GM19324 (cell line): ENCODE data around the gene CNTD1.

Source experiments
- ATAC-seq: cut with Tn5 transposase; IDR thresholded peaks from one replicate; pipeline ENCODE4 v1.9.1; 2021; ENCODE audit warnings: mild to moderate bottlenecking, moderate library complexity; ENCODE audit not compliant: unreplicated experiment, low FRiP score

CNTD1 gene

DNA sequence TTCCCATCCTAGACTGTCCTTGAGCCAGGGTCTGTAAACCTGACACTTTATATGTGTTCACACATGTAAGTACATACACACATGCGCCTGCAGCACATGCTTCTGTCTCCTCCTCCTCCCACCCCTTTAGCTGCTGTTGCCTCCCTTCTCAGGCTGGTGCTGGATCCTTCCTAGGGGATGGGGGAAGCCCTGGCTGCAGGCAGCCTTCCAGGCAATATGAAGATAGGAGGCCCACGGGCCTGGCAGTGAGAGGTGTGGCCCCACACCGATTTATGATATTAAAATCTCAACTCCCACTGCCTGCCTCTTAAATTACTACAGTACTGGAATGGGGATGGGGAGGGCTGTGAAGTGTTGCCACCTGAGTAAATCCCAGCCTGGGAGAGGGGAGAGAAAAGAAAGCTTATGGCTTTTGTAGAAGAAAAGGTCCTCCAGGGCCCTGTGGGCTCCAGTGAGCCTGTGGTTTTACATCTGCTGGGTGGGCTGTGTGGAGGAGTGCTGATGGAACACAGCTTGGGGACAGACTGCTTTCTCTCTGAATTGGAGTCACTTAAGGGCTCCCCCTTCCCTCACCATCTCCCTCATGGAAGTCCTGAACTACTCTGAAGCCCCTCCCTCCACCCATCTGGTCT, 19.2 kb upstream of the CNTD1 start:
- ATAC-seq: no peak

GRCh38 chr17:42779936-42780850, 18.5 kb upstream of the CNTD1 start, which contains the start of gene WNK4:
Gene WNK4 (plus strand): TSS chr17:42780610. CDS start chr17:42780699, 89 bp downstream.
- no peak for ATAC-seq

DNA sequence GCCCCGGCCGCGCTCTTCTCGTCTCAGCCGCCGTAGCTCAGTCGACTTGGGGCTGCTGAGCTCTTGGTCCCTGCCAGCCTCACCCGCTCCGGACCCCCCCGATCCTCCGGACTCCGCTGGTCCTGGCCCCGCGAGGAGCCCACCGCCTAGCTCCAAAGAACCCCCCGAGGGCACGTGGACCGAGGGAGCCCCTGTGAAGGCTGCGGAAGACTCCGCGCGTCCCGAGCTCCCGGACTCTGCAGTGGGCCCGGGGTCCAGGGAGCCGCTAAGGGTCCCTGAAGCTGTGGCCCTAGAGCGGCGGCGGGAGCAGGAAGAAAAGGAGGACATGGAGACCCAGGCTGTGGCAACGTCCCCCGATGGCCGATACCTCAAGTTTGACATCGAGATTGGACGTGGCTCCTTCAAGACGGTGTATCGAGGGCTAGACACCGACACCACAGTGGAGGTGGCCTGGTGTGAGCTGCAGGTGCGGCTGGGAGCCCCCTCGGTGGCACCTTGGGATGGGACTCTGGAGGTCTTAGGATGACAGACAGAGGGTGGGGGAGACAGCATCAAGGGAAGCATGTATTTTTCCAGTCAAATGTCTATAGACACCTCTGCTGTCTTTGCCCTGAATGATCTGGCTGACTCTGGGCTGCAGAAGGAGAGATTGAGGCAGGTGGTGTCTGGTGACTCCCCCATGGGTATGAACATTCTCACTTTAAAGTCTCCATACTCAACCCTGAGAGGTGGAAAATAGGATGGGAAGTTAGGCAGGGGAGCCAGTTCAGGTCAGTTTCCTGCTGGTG, 17.6 kb upstream of the CNTD1 start:
- ATAC-seq: no peak

DNA sequence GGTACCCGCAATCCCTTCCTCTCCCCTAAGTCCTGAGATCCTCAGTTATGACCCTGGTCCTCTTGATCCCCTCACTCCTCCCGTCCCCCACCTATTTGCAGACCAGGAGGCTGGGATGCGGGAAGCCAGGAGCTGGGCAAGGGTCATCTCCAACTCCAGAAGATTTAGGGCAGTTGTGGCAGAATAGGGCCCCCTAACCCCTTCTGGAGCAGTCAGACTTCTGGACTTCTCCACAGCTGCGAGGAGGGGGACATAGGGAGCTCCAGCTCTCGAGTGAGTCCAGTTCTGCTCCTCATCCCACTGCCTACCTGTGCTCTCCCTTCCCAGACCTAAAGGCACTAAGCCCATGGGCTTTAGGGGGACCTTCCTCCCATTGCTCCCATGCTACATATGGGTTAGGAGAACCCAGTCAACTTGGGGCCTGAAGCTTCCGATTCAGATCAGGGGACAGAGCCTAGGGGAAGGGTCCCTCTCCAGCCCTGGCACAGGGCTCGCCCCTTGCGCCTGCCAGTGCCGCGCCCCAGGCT, 17.0 kb upstream of the CNTD1 start:
- no peak for ATAC-seq

DNA sequence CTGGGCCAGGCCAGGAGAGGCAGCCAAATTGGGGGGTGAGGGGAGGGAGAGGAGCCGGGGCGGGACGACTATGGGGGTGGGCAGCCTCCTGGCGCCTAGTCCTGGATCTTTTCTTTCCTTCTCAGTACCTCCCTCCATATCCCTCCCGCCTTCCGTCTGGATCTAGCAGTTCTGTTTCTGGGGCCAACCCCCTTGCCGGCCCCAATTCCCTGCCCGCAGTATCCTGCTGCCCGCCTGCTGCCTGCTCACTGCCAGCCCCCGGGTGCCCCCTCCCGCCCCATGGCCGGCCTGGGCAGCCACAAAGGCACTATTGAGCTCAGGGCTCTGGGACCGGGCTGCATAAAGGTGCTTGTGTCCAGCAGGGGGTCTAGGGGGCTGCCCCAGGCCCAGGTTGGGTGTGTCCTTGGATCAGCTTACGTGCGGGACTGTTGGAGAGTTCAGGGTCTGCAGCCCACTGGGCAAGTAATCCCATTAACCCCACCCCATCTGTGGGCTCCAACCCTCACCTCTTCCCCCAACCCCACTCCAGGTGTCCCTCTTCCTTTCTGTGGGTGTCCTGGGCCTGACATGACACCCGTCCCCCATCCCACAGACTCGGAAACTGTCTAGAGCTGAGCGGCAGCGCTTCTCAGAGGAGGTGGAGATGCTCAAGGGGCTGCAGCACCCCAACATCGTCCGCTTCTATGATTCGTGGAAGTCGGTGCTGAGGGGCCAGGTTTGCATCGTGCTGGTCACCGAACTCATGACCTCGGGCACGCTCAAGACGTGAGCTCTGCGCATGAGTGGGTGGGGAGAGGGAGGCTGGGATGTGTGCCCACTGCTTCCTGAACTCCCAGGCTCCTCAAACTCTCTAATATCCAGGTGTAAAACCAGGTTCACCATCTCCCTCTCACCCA, 16.2 kb upstream of the CNTD1 start:
- ATAC-seq: no peak

DNA sequence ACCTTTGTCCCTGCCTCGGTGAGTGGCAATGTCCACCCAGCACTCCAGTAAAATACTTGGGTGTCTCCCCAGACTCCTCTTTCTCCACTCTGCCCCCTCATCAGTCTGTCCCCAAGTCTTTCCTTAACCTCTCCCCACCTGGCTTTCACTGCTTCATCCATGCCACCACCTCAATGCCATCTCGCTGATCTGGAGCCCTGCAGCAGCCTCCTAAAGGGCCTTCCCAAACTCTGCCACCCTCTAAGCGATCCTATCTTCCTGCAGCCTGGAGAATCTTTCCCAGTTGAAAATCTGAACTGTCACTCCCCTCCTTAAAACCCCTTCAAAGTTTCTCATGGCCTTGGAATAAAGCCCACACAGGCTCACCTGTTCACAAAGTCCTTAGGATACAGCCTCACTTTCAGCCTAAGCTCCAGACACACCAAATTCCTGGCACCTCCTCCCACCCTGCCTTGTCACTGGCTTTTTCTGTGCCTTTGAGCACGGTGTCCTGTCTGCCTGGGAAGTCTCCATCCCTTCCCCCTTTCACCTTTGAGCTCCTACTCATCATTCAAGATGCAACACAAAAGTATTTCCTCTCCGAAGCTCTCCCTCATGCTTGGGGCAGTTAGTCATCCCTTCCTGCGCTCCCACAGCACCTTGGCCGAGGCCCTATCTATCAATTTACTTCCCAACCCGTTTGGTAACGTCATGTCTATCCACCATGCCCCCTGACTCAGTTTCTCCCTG, 15.4 kb upstream of the CNTD1 start:
- ATAC-seq: no peak

- no peak for ATAC-seq
These were observed 14.9 kb upstream of the CNTD1 start for GRCh38 chr17:42783791-42784138.

DNA sequence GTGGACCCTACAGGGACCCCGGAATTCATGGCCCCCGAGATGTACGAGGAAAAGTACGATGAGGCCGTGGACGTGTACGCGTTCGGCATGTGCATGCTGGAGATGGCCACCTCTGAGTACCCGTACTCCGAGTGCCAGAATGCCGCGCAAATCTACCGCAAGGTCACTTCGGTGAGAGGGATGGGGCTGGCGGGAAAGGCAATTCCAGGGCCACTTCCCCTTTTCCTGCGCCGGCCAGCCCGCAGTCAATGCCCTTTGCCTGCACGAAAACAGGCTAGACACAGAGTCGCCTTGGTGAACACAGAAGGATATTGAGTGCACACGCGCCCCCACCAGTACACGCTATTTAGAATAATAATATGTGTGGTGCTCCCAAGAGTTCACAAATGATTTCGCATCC, 14.3 kb upstream of the CNTD1 start:
- no peak for ATAC-seq

- no peak for ATAC-seq
These were observed 13.7 kb upstream of the CNTD1 start for GRCh38 chr17:42784811-42785592.

DNA sequence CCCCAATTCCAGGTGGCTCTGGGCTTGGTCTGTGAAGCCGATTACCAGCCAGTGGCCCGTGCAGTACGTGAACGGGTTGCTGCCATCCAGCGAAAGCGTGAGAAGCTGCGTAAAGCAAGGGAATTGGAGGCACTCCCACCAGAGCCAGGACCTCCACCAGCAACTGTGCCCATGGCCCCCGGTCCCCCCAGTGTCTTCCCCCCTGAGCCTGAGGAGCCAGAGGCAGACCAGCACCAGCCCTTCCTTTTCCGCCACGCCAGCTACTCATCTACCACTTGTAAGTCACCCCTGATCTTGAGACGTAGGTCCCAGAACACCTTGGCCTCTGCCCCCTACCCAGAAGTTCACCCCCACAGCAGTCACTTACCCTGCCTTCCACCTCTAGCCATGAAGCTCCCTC, 11.4 kb upstream of the CNTD1 start:
- ATAC-seq: no peak

- ATAC-seq: no peak
These were observed 6.7 kb upstream of the CNTD1 start for GRCh38 chr17:42791948-42792347.

DNA sequence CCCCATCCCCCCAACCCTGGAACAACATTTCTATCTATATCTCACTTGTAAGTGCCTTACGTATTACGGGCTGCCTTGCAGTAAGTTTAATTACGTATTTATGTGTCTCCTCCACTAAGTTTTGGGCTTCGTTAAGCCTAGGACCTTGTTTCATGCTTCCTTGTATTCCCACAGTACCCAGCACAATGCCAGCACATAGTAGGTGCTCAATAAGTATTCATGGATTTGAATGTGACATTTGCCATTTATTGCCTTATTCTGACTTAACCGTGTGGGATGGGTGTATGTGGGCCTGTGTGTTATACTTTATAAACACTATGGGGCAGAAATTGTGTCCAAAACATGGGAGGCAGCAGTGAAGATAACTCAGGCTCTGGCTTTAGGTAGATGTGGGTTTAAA, 6.1 kb upstream of the CNTD1 start:
- no peak for ATAC-seq

GRCh38 chr17:42795061-42795460, 3.6 kb upstream of the CNTD1 start:
- ATAC-seq: no peak

DNA sequence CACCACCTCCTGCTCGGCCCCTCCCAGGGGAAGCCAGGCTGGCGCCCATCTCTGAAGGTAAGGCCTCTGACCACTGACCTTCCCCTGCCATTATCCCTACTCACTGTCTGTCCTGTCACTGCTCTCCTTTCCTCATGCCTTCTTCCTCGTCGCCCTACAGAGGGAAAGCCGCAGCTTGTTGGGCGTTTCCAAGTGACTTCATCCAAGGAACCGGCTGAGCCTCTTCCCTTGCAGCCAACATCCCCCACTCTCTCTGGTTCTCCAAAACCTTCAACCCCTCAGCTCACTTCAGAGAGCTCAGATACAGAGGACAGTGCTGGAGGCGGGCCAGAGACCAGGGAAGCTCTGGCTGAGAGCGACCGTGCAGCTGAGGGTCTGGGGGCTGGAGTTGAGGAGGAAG, 3.2 kb upstream of the CNTD1 start:
- no peak for ATAC-seq

- ATAC-seq: no peak
These were observed 2.4 kb upstream of the CNTD1 start for GRCh38 chr17:42796066-42796758.

- ATAC-seq: no peak
These were observed 1.3 kb upstream of the CNTD1 start for GRCh38 chr17:42797067-42798007.

GRCh38 chr17:42798011-42798382, 664 bp upstream of the CNTD1 start:
- ATAC-seq: no peak
